HepG2 (cell line): ENCODE results near the gene EDC3. TPM values are rescaled to one million over a fixed set of nuclear protein-coding genes. Genes with fewer than 3 reads are reported as not detected.

Experiments used
- ATF3 ChIP-seq: sonication (generic); formaldehyde crosslinking; IDR thresholded peaks from 2 replicates; pipeline ENCODE4 v1.4.0; 2020; ENCODE audit warnings: missing genetic modification reagents
- DMTF1 ChIP-seq: sonication (generic); formaldehyde crosslinking; IDR thresholded peaks from 2 replicates; pipeline ENCODE4 v1.4.0; 2020; ENCODE audit warnings: mild to moderate bottlenecking, missing genetic modification reagents
- FIP1L1 ChIP-seq: fragments of 200-400 bp; formaldehyde crosslinking; IDR thresholded peaks from 2 replicates; pipeline ENCODE4 v1.6.1; 2018; ENCODE audit warnings: low read depth, mild to moderate bottlenecking, low read length, moderate library complexity, borderline replicate concordance; ENCODE audit not compliant: insufficient read depth
- GPBP1L1 ChIP-seq: sonication (generic); formaldehyde crosslinking; IDR thresholded peaks from 2 replicates; pipeline ENCODE4 v1.5.0; 2020; ENCODE audit warnings: mild to moderate bottlenecking, missing genetic modification reagents
- HOXA7 ChIP-seq: sonication (generic); formaldehyde crosslinking; IDR thresholded peaks from 2 replicates; pipeline ENCODE4 v1.8.1; 2022; ENCODE audit warnings: mild to moderate bottlenecking, missing genetic modification reagents, moderate library complexity
- KDM5B ChIP-seq: sonication (generic); formaldehyde crosslinking; IDR thresholded peaks from 2 replicates; pipeline ENCODE4 v1.4.0; 2020; ENCODE audit warnings: missing genetic modification reagents, mild to moderate bottlenecking, borderline replicate concordance
- PATZ1 ChIP-seq: sonication (generic); formaldehyde crosslinking; IDR thresholded peaks from 2 replicates; pipeline ENCODE4 v1.4.0; 2020; ENCODE audit warnings: missing genetic modification reagents
- ZBTB40 ChIP-seq, 2 experiments: fragments of 450-650 bp in 1 of 2; sonication (generic) in 1 of 2; formaldehyde crosslinking in 1 of 2; IDR thresholded peaks; 2 replicates each; pipeline versions ENCODE4 v1.6.1 to v1.8.0; 2016 to 2022; ENCODE audit warnings: antibody characterized with exemption in 1 of 2, mild to moderate bottlenecking in 1 of 2, missing genetic modification reagents in 1 of 2
- ZFP62 ChIP-seq: sonication (generic); formaldehyde crosslinking; IDR thresholded peaks from 2 replicates; pipeline ENCODE4 v1.4.0; 2020; ENCODE audit warnings: missing genetic modification reagents
- ZKSCAN8 ChIP-seq: IDR thresholded peaks from 2 replicates; pipeline ENCODE4 v1.6.1; 2016; ENCODE audit warnings: borderline replicate concordance, missing genetic modification reagents, missing compliant biosample characterization
- ZNF180 ChIP-seq: sonication (generic); formaldehyde crosslinking; IDR thresholded peaks from 2 replicates; pipeline ENCODE4 v1.4.0; 2020; ENCODE audit warnings: low read depth, missing genetic modification reagents, borderline replicate concordance
- ZNF598 ChIP-seq: sonication (generic); formaldehyde crosslinking; IDR thresholded peaks from 2 replicates; pipeline ENCODE4 v1.5.1; 2020; ENCODE audit warnings: mild to moderate bottlenecking, missing genetic modification reagents, borderline replicate concordance
- polyA plus RNA-seq, 8 experiments: library from polyadenylated mRNA; depleted of rRNA in 3 of 8; stranded (reverse) in 7 of 8; unstranded in 1 of 8; fragments of >200 nt; fragmentation: Illumina TruSeq in 4 of 8; extraction: Trizol in 4 of 8; gene quantifications; 2 replicates each; pipeline versions ENCODE4 v1.2.1 to v1.2.3, GENCODE V29; 2011 to 2016; ENCODE audit warnings: low read depth in 4 of 8, missing spikeins in 1 of 8, mixed read lengths in 1 of 8; ENCODE audit not compliant: insufficient read depth in 1 of 8
- total RNA-seq, 5 experiments: library from RNA; depleted of rRNA; stranded (reverse); fragments of >200 nt; fragmentation: Illumina TruSeq; extraction: Trizol; gene quantifications; 2 replicates each; pipeline ENCODE4 v1.2.3, GENCODE V29; 2016; ENCODE audit warnings: low read depth in 1 of 5

The EDC3 gene
- total and polyA plus RNA-seq, 2 of the 13 experiments (the other 11 are each of a cell fraction or from before 2014, with no cell fraction given) = 17.4 to 32.0 TPM

- TF ChIP-seq PATZ1 (CRISPR knock-in tag) (peak; percentile 59; the same call in 1 of the 2 replicates), FIP1L1 (no peak), ZKSCAN8 (CRISPR knock-in tag) (no peak), KDM5B (no peak; the same call in 1 of the 2 replicates), HOXA7 (no peak), ZNF180 (CRISPR knock-in tag) (no peak), ZFP62 (CRISPR knock-in tag) (no peak), ZBTB40 (IDR thresholded peaks at IDR 0.05) (no peak), ZBTB40 (CRISPR knock-in tag; IDR thresholded peaks at IDR 0.05) (no peak), DMTF1 (no peak), ATF3 (CRISPR knock-in tag) (no peak), ZNF598 (CRISPR knock-in tag) (no peak), GPBP1L1 (CRISPR knock-in tag) (no peak)
Measured at GRCh38 chr15:74614744-74615507, 80.9 kb downstream of the EDC3 start (continued).
